ENCODE measurements around the gene MICAL3.

Gene MICAL3

DNA sequence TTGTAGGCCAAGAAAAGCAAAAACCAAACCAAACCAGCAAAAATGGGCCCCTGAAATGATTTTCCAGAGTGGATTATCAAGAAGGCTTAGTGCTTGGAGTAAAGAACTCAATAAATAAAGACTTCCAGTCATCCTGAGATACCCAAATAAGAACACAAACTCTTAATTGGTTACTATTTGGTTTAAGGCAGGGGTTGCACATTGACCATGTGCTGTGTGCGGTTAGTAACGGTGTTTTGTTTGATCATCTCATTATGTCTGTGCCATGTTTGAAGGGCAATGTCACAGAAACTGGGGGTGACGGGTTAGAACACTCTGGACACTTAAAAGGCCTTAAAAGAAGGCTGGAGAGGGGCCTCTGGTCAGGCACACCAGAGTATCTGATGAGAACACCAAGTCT, 9.7 kb upstream of the MICAL3 start:
- no peak overlapping the region for H3K4me3 ChIP-seq (ENCODE audit: severe bottlenecking)
- H3K4me1 ChIP-seq (ENCODE audit: insufficient read depth, poor library complexity, severe bottlenecking) = peaks cover 54% of the 10 kb centered on the region
- H3K27ac ChIP-seq (ENCODE audit: poor library complexity, severe bottlenecking) = peak overlapping the region; percentile 100
- DNase-seq (ENCODE audit: low spot score) = no peak
- H3K27me3 ChIP-seq (ENCODE audit: insufficient read depth, poor library complexity, severe bottlenecking) = no peaks in the 10 kb centered on the region
- TF ChIP-seq, protein P1, sequence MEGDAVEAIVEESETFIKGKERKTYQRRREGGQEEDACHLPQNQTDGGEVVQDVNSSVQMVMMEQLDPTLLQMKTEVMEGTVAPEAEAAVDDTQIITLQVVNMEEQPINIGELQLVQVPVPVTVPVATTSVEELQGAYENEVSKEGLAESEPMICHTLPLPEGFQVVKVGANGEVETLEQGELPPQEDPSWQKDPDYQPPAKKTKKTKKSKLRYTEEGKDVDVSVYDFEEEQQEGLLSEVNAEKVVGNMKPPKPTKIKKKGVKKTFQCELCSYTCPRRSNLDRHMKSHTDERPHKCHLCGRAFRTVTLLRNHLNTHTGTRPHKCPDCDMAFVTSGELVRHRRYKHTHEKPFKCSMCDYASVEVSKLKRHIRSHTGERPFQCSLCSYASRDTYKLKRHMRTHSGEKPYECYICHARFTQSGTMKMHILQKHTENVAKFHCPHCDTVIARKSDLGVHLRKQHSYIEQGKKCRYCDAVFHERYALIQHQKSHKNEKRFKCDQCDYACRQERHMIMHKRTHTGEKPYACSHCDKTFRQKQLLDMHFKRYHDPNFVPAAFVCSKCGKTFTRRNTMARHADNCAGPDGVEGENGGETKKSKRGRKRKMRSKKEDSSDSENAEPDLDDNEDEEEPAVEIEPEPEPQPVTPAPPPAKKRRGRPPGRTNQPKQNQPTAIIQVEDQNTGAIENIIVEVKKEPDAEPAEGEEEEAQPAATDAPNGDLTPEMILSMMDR (IDR thresholded peaks at IDR 0.05; ENCODE audit: poor library complexity, severe bottlenecking) = no peak
- no peaks in the 10 kb centered on the region for H3K36me3 ChIP-seq (ENCODE audit: low read depth)
- ATAC-seq (ENCODE audit: low read depth) = no peak
- no peaks in the 10 kb centered on the region for H3K9me3 ChIP-seq (ENCODE audit: severe bottlenecking)

- TF ChIP-seq, protein P1 (IDR thresholded peaks at IDR 0.05; ENCODE audit: poor library complexity, severe bottlenecking) = no peak
- no peaks in the 10 kb centered on the region for H3K27me3 ChIP-seq (ENCODE audit: insufficient read depth, poor library complexity, severe bottlenecking)
- no peak for DNase-seq (ENCODE audit: low spot score)
- no peaks in the 10 kb centered on the region for H3K36me3 ChIP-seq (ENCODE audit: low read depth)
- H3K4me3 ChIP-seq (ENCODE audit: severe bottlenecking) = no peak overlapping the region
- ATAC-seq (ENCODE audit: low read depth) = no peak
- peaks cover 54% of the 10 kb centered on the region for H3K4me1 ChIP-seq (ENCODE audit: insufficient read depth, poor library complexity, severe bottlenecking)
- peak overlapping the region; percentile 100 for H3K27ac ChIP-seq (ENCODE audit: poor library complexity, severe bottlenecking)
- H3K9me3 ChIP-seq (ENCODE audit: severe bottlenecking) = no peaks in the 10 kb centered on the region
Observed at GRCh38 chr22:18033204-18033998, 9.0 kb upstream of the MICAL3 start.

- peaks cover 50% of the 10 kb centered on the region for H3K4me1 ChIP-seq (ENCODE audit: insufficient read depth, poor library complexity, severe bottlenecking)
- no peaks in the 10 kb centered on the region for H3K9me3 ChIP-seq (ENCODE audit: severe bottlenecking)
- DNase-seq (ENCODE audit: low spot score) (peak; percentile 90), ATAC-seq (ENCODE audit: low read depth) (peak; percentile 81)
- H3K27me3 ChIP-seq (ENCODE audit: insufficient read depth, poor library complexity, severe bottlenecking) = no peaks in the 10 kb centered on the region
- H3K27ac ChIP-seq (ENCODE audit: poor library complexity, severe bottlenecking) = peak overlapping the region; percentile 100
- H3K4me3 ChIP-seq (ENCODE audit: severe bottlenecking) = no peak overlapping the region
- no peaks in the 10 kb centered on the region for H3K36me3 ChIP-seq (ENCODE audit: low read depth)
- TF ChIP-seq, protein P1 (IDR thresholded peaks at IDR 0.05; ENCODE audit: poor library complexity, severe bottlenecking) = no peak
Observed at GRCh38 chr22:18032455-18033101, 8.2 kb upstream of the MICAL3 start.

- Histone ChIP-seq H3K4me1 (ENCODE audit: insufficient read depth, poor library complexity, severe bottlenecking) (peaks cover 50% of the 10 kb centered on the region), H3K36me3 (ENCODE audit: low read depth) (no peaks in the 10 kb centered on the region), H3K9me3 (ENCODE audit: severe bottlenecking) (no peaks in the 10 kb centered on the region), H3K27me3 (ENCODE audit: insufficient read depth, poor library complexity, severe bottlenecking) (no peaks in the 10 kb centered on the region), H3K4me3 (ENCODE audit: severe bottlenecking) (no peak overlapping the region), H3K27ac (ENCODE audit: poor library complexity, severe bottlenecking) (peak overlapping the region; percentile 100)
- DNase-seq (ENCODE audit: low spot score) (peak; percentile 94), ATAC-seq (ENCODE audit: low read depth) (peak; percentile 75)
- TF ChIP-seq, protein P1 (IDR thresholded peaks at IDR 0.05; ENCODE audit: poor library complexity, severe bottlenecking) = no peak
Observed at GRCh38 chr22:18031695-18032454, 7.5 kb upstream of the MICAL3 start.
